NK-92 treated with Interleukin-12 subunit alpha and Interleukin-12 subunit beta, amount 100 ng/mL, for 24 hours (cell line): ENCODE results near the gene SP6.

Source experiments
- DNase-seq: peaks from one replicate; lab custom pipeline; 2025; lab: John Stamatoyannopoulos, UW

The SP6 gene

DNA sequence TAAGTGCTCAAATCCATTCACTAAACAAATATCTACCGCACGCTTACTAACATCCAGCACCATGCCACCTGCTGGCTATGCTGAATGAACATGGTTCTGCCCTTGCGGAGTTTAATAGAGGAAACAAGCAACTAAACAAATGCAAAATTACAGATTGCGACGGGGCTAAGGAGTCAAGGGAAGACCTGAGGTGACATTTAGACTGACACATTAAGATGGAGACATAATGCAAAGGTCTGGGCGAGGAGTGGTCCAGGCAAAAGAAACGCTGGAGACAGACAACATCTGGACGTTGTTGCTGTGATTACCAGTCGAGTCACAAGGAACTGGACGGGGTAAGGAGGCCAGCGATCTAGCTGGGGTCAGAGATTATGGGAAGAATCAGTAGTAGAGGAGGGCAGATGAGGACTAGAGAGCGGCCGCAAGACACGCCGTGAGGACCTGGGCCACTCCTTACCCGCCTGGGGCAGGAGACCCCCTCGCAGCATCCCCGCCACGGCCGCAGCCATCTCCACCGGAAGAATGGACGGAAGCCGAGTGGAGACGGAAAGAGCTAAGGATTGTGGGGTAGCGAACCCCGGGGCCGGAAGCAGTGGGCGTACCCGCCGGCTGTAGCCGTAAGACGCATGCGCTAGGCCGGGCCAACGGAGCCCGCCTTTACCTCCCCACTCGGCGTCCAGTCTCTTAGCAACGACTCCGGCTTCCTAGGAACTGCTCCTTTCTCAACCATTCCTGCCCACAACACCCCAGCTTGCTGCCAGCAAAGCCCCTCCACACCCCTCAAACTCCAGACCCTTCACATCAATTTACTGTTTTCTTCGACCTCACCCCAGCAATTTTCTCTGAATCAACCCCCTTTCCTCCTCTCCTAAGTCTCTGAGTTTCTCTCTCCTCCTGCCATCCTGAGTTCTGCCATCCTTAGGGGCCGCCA, 19.7 kb downstream of the SP6 start, which contains the start of the genes LRRC46 and MRPL10:
TSS of gene LRRC46 (plus strand) at position 668 of the 931 bp plus-strand sequence. CDS start 320 bp downstream, outside the sequence.
TSS of gene MRPL10 (minus strand) at position 539 of the 931 bp plus-strand sequence. CDS start at position 509, 30 bp downstream.
- peak; percentile 92 for DNase-seq

DNA sequence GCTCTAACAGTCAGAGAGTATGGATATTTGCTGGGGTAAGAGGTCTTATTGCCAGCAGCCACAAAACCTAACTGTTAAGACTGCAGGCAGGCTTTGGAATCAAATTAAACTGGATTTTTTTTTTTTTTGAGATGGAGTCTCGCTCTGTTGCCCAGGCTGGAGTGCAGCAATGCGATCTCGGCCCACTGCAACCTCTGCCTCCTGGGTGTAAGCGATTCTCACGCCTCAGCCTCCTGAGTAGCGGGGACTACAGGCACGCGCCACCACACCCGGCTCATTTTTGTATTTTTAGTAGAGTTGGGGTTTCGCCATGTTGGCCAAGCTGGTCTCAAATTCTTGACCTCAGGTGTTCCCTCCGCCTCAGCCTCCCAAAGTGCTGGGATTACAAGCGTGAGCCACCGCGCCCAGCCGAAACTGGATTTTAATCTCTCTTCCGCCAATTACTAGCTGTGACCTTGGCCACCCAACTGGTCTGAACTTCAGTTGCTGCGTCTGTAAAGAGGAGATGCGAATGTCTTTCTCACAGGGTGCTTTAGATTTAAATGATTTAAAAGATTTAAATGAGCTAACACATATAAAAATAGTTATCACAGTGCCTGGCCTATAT, 20.5 kb downstream of the SP6 start:
- DNase-seq: no peak

DNA sequence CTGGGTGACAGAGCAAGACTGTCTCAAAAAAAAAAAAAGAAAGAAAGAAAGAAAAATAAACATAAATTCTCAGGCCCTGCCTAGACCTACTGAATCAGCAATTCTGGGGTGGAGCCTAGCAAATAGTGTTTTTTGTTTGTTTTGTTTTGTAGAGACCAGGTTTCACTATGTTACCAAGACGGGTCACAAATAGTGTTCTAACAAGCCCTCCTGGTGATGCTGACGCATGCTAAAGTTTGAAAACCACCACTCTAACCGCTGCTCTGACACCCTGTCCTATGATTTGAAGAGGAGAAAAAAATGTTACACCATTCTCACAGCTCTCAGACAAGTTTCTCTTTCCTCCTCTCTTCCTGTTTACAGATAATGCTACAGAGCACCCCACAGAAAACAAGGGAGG, 21.1 kb downstream of the SP6 start:
- peak; percentile 68 for DNase-seq

DNA sequence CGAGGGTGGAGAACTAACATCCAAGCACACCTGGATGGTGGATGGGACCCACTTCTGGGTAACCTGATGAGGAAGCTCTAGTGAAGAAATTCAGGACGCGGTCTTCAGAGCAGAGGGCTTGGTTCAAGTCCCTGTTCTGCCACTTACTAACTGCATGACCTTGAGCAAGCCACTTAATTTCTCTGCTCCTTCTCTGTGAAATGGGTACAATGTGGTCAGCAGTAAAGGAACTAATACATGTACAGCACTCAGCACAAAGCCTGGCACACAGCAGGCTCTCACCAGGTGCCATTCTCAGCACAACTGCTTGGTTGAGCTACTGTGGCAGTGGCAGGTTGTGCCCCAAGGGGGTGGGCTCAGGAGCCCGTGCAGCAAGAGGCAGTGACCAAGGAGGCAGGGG, 27.4 kb downstream of the SP6 start:
- no peak for DNase-seq

DNA sequence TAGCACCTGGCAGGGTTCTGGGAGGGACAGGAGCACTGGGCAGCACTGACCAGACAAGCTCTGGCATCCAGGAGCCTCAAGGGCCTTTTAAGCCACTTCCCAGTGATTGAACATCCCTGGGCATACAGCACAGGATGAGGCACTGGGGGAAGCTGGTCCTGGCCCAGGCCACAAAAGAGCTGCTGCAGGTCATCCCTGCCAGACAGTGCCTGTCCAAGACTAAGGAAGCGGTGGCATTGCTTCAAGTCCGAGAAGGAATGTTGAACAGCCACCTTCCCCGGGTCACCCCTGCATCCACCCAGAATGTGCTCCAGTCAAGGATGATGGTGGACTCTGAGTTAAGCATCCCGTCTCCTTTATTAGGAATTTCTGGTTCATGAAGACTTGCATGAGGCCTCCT, 28.2 kb downstream of the SP6 start:
- DNase-seq: no peak

DNA sequence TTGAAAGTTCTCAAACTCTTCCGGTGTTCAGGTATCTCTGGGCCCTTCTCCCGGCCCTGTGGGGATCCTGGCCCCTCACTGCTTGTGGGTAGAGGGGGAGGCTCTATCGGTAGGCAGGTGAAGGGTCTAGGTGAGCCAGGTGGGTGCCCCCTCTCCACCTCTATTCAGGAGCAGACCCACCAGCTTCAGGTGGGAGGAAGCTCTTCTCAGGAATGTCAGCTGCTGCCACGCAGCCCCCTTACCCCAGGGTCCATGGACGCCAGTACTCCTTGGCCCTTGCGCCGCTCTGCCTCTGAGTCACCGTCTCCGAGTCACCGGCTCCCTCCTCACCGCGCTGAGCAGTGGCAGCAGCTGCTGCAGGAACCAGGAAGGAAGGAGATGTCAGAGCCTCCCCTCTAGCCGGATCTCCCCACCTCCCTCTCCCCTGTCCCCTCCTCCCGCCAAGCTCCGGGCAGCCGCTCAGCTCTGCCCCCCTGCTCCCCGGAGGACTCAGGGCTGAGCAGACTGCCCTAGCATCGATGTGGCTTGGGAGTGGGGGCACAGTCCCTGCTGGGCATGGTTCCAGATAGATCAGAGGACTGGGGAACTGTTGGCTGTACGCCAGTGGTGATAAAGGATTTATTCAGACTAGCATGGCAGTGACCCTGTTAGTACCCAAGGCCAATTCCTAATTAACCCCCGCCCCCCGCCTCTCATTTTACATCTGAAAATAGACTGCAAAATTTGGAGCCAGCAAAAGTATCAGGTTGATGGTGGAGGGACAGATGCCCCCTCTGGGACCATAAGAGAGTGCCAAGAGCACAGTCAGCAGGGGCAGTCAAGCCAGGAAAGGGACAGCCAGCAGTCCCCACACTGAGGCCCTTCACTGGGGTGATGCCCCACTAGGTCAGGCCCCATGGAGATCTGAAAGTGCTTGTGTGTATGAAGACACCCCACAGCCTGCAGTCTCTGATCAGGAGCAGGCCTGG, 29.3 kb downstream of the SP6 start, which contains the start of gene OSBPL7:
TSS of gene OSBPL7 (minus strand) at position 371 of the 968 bp plus-strand sequence. CDS start 1,516 bp downstream, outside the sequence.
- DNase-seq: peak; percentile 88

DNA sequence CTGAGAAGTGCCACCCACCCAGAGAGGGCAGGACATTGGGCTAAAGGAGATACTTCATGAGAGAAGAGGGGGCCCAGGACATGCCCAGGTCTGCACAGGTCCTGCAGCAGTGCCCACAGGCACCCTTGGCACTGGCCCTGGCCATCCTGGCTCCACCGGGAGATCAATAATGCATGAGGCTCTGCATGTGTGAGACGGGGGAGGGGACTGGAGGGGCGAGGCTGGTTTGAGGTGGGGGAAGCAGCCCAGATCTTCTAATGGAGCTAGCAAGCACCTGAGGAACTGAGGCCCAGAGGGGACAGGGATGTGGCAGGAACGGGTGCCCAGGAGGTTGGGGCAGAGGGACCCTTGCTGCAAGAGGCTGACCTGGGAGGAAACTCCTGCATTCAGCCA, 29.9 kb downstream of the SP6 start:
- no peak for DNase-seq

DNA sequence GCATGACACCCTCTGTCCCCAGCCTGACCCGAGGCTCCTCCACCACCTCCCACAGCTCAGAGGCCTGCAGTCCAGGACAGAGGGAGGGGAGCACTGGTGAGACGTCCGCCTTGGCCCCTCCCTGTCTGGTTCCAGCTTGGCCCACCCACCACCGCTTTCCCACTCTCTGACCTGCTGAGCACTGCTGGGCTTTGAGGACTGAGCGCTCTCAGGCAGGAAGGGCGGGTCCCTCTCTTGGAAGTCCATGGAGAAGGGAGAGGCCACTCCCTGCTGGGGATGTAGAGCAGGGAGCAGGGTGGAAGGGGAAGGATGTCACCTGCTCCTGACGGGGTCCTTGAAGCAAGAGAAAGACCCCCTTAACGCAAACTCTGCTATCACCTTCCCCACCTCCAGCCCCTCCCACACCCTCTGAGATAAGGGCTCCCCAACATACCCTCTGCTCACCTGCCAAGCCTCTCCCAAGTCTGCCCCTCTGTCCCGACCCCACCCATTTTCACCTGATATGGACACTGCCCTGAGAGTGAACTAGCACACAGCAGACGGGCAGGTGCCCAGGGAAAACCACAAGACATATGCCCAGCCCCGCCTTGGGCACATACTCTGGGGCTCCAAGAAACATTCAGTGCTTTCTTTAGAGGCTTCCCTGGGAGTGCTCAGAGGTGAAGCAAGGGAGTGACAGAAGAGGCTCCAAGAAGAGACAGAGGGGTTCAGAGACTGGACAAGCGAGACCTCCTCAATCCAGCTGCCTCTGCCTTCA, 30.8 kb downstream of the SP6 start:
- DNase-seq: no peak

DNA sequence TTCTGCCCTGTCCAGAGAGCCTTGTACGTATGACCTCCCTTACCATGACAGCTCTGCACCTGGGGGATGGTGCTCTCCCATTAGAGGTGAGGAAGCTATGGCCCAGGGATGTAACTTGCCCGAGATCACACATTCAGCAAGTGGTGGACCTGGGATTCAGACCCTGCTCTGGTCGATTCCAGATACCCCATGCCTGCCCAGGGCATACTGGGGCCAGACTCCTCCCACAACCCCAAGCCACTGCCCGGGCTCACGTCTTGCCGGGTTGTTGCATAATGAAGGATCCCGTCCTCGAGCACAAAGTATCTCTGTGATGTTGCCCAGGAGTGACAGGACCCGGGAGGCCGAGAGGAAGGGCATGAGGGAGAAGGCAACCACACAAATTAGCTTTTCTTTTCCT, 31.5 kb downstream of the SP6 start:
- DNase-seq: no peak

DNA sequence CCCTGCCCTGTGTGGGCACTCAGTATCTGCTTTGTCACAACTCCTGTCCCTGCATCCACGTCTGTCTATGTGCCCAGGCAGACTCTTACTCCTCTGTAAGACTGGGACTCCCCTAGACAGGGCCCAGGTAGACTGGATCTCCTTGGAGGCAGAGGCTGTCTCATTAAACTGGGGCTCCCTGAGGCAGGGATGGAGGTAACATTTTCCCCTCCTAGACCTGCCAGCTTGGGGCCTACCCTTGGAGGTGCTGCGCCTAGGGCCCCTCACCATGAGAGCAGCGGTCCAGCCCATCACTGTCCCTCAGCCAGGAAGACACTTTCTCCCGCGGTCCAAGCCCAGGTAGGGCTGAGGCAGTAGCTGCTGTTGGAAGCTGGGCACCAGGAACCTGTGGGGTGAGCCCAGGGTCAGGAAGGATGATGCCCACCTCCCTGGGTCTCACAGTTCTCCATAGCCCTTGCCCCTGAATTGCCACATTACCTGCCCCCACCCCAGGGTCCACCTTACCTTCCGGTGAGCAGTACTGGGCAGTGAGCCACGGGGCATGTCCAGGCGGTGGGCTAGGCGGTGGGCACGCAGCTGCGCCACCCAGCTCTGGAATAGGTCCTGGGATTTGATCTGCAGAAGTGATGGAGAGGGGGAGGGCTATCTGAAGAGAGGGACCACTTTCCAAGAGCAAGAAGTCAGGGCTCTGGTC, 32.8 kb downstream of the SP6 start:
- no peak for DNase-seq

DNA sequence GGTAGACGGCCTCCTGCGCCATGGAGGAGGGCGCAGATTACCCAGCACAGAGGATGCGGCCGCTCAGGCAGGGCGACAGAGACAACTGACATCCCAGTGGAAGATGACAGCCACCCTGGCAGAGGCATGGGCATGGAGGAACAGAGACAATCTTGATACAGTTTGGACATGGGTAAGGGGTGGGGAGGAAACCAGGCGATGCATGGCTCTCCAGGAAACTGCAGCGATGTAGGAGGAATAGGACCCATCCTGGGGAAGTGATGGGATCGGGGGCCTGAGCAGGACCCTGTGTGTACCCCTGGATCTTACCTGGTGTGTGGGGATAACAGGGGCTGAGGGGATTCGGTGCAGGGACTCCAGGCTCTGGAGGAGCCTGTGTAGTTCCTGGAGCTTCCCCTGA, 34.0 kb downstream of the SP6 start:
- DNase-seq: no peak

DNA sequence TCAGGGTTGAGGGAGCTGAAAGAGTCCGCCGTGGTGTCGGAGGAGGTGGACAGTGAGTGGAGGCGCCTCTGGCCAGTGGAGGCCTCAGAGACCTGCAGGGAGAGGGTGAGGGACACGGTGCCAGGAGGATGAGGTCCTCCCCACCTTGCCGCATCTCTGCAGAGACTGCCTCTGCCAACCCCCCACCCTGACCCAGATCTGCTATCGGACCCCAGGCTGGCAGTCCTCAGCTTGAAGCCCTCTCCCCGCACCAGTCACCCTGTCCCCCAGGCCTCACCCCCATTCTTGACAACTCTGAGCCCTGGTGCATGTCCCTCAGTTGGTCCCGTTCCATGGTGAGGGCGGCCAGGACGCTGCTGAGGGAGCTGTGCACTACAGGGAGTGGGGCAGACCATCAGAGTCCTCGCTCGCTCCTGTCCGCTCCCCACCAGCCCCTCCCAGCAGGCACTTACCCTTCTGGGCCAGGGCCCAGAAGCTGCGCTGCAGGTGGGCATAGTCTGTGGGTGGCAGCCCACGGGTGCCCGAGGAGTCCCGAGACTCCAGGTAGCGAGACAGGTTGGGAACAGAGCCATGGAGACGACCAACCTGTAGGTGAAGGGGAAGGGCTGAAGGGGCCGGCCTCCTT, 34.7 kb downstream of the SP6 start:
- no peak for DNase-seq

DNA sequence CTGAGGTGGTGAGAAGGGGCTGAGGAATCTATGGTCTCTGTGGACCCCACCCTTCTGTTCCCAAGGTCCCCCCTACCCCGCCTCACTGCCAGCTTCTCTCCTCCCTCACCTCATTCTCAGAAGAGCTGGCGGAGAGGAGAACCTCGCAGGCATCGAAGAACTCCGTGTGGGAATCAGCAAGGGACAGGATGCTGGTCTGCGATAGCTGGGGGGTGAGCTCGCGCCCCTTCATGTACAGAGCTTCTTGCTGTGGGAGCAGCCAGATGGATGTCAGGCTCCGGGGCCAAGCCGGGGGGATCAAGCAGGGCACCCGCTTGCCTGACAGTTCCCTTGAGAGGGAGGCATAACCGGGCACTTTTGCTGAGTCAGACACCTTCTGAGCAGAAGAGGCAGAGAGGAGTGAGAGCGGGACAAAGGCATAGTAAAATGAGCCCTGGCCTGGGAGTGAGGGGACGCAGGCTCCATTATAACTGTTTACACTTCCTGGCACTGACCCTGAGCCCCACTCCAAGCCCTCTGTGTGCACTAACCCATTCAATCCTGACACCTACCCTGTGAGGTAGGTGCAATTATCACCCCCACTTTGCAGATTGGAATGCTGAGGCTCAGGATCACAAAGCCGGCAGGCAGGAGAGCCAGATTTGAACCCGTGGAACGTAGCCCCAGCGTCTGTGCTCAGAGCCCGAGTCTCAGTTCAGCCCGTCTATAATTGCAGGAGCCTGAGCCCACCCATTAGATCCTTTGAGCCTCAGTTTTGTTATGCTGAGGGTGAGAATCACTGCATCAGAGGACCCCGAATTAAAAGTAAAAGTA, 35.7 kb downstream of the SP6 start:
- no peak for DNase-seq

DNA sequence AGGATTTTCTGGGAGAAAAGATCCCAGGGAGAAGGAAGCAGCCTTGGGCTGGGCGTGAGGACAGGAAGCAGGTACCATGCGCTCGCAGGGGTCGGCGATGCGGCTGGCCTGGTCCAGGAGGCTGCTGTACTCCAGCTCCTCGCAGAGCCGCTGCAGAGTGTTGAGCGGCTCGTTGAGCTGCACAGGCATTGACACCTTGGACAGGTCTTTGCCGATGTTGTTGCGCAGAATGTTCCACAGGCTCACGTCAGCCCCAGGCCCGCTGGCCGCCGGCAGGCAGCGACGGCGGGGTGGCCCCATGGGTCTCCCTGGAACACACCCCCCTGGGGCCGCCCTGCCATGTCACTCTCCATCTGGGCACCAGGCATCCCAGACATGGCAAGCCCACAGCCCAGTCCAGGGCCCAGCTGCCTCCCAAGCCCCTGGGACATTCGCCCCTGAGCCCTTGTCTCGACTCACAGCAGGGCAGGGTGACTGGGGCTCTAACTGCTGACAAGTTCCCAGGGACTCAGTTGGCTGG, 37.4 kb downstream of the SP6 start:
- DNase-seq: no peak

DNA sequence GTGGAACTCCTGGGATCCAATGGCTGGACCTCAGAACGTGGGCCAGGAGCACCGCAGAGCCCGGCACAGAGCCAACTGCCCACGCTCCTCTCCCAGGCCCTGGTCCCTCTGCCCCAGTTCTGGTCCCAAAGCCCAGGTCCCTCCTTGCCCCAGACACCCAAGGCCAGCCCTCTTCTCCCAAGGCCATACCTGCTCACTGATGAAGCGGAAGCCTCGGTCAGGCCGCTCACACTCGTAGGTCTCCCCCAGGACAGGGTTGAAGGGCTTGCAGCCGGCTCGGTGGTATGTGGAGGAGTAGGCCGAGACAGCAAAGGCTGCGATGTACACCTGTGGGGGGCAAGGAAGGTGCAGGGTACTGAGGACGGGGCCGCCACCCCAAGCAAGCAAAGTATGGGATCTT, 37.9 kb downstream of the SP6 start:
- DNase-seq: no peak

DNA sequence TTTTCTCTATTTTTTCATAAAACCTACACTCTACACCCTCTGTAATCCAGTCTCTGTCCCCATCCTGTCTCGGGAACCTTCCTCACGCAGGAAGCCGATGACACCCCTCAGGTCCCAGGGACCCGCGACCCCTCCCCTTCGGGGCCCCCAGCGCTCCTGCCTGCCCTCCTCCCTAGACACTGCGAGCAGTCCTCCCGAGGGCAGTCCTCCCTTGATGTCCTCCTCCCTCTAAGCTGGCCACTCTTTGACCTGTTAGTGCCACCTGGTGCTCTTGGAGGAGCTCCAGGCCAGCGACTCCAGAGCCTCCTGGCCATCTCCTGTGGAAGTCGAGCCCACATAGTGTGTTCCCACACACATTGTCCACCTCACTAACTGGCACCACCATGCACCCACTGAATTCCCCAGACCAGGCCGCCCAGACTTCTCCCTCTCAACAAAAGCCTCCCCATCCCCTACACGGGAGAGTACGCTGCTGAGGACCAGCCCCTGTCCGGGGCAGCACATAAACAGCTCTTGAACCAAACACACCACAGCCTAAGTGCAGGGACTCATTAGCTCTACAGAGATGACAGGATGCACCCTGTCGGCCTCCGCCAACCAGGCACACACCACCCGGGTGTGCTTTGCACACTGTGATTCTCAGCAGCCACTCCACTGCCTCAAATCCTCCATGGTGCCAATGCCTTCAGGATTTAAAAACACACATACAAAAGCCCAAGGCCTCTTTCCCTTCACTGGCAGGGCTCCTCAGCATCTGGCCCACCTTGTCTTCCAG, 38.6 kb downstream of the SP6 start:
- DNase-seq: no peak

DNA sequence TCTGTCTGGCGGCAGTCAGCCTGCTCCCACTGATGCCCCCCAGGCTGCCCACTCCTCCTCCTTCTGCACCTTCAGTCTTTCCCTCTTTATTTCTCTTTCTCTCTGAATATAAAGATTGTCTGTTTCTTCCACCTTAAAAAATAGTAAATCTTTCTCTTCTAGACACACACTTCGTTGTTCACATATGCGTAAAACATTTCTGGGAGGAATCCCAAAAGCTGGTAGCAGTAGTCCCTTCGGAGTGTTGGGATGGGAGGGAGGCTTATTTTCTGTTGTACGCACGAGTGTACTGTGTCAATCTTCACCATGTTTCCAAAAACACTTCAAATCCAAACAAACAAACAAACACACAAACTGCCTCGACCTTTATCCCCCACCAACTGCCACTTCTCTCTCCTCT, 39.3 kb downstream of the SP6 start:
- DNase-seq: no peak
